GM12878 (cell line): ENCODE data around the gene TMEM14C.

ENCODE experiments used
- BHLHE40 ChIP-seq, 2 experiments: fragments of 450-650 bp in 1 of 2; IDR thresholded peaks; 2 replicates each; pipeline ENCODE4 v1.6.1; 2011 to 2017; ENCODE audit warnings: low read depth in 2 of 2, borderline replicate concordance in 1 of 2, improper control_type of control experiment in 1 of 2, low read length in 1 of 2, mild to moderate bottlenecking in 1 of 2
- NR2C2 ChIP-seq: IDR thresholded peaks from 2 replicates; pipeline ENCODE4 v1.6.1; 2011; ENCODE audit warnings: borderline replicate concordance, low read depth; ENCODE audit not compliant: control insufficient read depth, insufficient read length
- RCOR1 ChIP-seq: conservative IDR thresholded peaks from 2 replicates; pipeline ENCODE4 v1.6.1; 2012; ENCODE audit warnings: low read depth, low read length, improper control_type of control experiment
- RFX5 ChIP-seq: IDR thresholded peaks from 2 replicates; pipeline ENCODE4 v1.6.1; 2011; ENCODE audit warnings: low read depth, low read length, improper control_type of control experiment
- SRF ChIP-seq, 2 experiments: IDR thresholded peaks; 2 replicates each; pipeline ENCODE4 v1.6.1; 2011; ENCODE audit warnings: low read depth in 2 of 2, low read length in 2 of 2, mild to moderate bottlenecking in 1 of 2, moderate library complexity in 1 of 2
- TARDBP ChIP-seq: IDR thresholded peaks from 2 replicates; pipeline ENCODE4 v1.6.1; 2016; ENCODE audit warnings: borderline replicate concordance
- TF ChIP-seq, protein P1 (sequence below), 3 experiments: IDR thresholded peaks in 2 of 3; conservative IDR thresholded peaks in 1 of 3; 2 replicates each; pipeline ENCODE4 v1.5.1; 2011; ENCODE audit warnings: low read depth in 3 of 3, low read length in 3 of 3, mild to moderate bottlenecking in 3 of 3, control low read depth in 2 of 3, moderate library complexity in 2 of 3, inconsistent platforms in 1 of 3, mixed read lengths in 1 of 3; ENCODE audit not compliant: control insufficient read depth in 2 of 3, insufficient read depth in 1 of 3; ENCODE audit errors: extremely low read depth in 1 of 3

GRCh38 chr6:10756085-10756484 is 33.2 kb downstream of the TMEM14C start:
- TF ChIP-seq, protein P1, sequence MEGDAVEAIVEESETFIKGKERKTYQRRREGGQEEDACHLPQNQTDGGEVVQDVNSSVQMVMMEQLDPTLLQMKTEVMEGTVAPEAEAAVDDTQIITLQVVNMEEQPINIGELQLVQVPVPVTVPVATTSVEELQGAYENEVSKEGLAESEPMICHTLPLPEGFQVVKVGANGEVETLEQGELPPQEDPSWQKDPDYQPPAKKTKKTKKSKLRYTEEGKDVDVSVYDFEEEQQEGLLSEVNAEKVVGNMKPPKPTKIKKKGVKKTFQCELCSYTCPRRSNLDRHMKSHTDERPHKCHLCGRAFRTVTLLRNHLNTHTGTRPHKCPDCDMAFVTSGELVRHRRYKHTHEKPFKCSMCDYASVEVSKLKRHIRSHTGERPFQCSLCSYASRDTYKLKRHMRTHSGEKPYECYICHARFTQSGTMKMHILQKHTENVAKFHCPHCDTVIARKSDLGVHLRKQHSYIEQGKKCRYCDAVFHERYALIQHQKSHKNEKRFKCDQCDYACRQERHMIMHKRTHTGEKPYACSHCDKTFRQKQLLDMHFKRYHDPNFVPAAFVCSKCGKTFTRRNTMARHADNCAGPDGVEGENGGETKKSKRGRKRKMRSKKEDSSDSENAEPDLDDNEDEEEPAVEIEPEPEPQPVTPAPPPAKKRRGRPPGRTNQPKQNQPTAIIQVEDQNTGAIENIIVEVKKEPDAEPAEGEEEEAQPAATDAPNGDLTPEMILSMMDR (IDR thresholded peaks at IDR 0.05 in 2 of 3, conservative IDR thresholded peaks at IDR 0.05 in 1 of 3; ENCODE audit: control insufficient read depth in 2 of 3, extremely low read depth in 1 of 3, insufficient read depth in 1 of 3, low read depth in 3 of 3, low read length in 3 of 3), result no peak
- TF ChIP-seq NR2C2 (no peak), TARDBP (no peak), RFX5 (no peak), BHLHE40 (IDR thresholded peaks at IDR 0.05; ENCODE audit: borderline replicate concordance in 1 of 2, low read depth in 2 of 2, low read length in 1 of 2) (no peak), SRF (IDR thresholded peaks at IDR 0.05; ENCODE audit: low read depth in 2 of 2, low read length in 2 of 2) (no peak), RCOR1 (no peak)
